ENCODE measurements around the gene DNAI1. TPM values are rescaled to one million over a fixed set of nuclear protein-coding genes. Genes with fewer than 3 reads are reported as not detected.

The DNAI1 gene
- total RNA-seq, 2 experiments from 2014 or later = not detected

- no peak overlapping the region for H3K4me3 ChIP-seq (ENCODE audit: low read length)
- peaks cover 27% of the 10 kb centered on the region for H3K27me3 Mint-ChIP-seq
- no peaks in the 10 kb centered on the region for H3K36me3 ChIP-seq (ENCODE audit: insufficient read depth, low read length)
- H3K36me3 Mint-ChIP-seq (ENCODE audit: low read depth) = no peaks in the 10 kb centered on the region
- no peak overlapping the region for H3K27ac Mint-ChIP-seq
- H3K4me1 ChIP-seq (ENCODE audit: insufficient read depth, low read length) = no peaks in the 10 kb centered on the region
- DNase-seq (peak in 1 of 14 experiments; percentile 12), ATAC-seq (ENCODE audit: poor library complexity) (no peak)
- TF ChIP-seq CTCF (IDR thresholded peaks at IDR 0.05) = no peak
- H3K4me1 Mint-ChIP-seq (ENCODE audit: low read depth) = no peaks in the 10 kb centered on the region
- no peak overlapping the region for H3K27ac ChIP-seq (ENCODE audit: low read depth in 1 of 2, low read length in 2 of 2)
- ChIA-PET POLR2A (no interaction called here), CTCF (no interaction called here)
- H3K9me3 Mint-ChIP-seq = no peaks in the 10 kb centered on the region
- intact Hi-C loops (cut with DNase I, micrococcal nuclease) = loop anchor here in 1 of 2 experiments (10.0 kb wide), 1 partner anchor 49 kb away; no protein-coding TSS in a partner anchor
- H3K4me3 Mint-ChIP-seq = no peak overlapping the region
- peaks cover 0 to 14% of the 10 kb centered on the region in 2 experiments for H3K27me3 ChIP-seq (ENCODE audit: control insufficient read depth in 1 of 2, insufficient read depth in 2 of 2, low read length in 2 of 2)
- H3K9me3 ChIP-seq (ENCODE audit: control insufficient read depth in 1 of 2, insufficient read depth in 1 of 2, low read length in 2 of 2) = peaks cover 0 to 3% of the 10 kb centered on the region in 2 experiments
Observed at GRCh38 chr9:34546102-34546833, 87.7 kb downstream of the DNAI1 start.

GRCh38 chr9:34546834-34547827 lies 88.5 kb downstream of the DNAI1 start:
- Mint-ChIP-seq H3K27ac (no peak overlapping the region), H3K4me3 (no peak overlapping the region), H3K36me3 (ENCODE audit: low read depth) (no peaks in the 10 kb centered on the region), H3K27me3 (peaks cover 26% of the 10 kb centered on the region), H3K4me1 (ENCODE audit: low read depth) (no peaks in the 10 kb centered on the region), H3K9me3 (no peaks in the 10 kb centered on the region)
- peak; percentile 35 for TF ChIP-seq CTCF (IDR thresholded peaks at IDR 0.05)
- H3K9me3 ChIP-seq (ENCODE audit: control insufficient read depth in 1 of 2, insufficient read depth in 1 of 2, low read length in 2 of 2) = peaks cover 0 to 3% of the 10 kb centered on the region in 2 experiments
- H3K27me3 ChIP-seq (ENCODE audit: control insufficient read depth in 1 of 2, insufficient read depth in 2 of 2, low read length in 2 of 2) = peaks cover 0 to 14% of the 10 kb centered on the region in 2 experiments
- H3K36me3 ChIP-seq (ENCODE audit: insufficient read depth, low read length) = no peaks in the 10 kb centered on the region
- DNase-seq (peak in 13 of 14 experiments; percentile 10 to 66 (median 29)), ATAC-seq (ENCODE audit: poor library complexity) (peak; percentile 26)
- POLR2A ChIA-PET = no interaction called here
- intact Hi-C loops (cut with DNase I, micrococcal nuclease) = loop anchor here in 1 of 2 experiments (10.0 kb wide), 1 partner anchor 48 kb away; no protein-coding TSS in a partner anchor
- no peaks in the 10 kb centered on the region for H3K4me1 ChIP-seq (ENCODE audit: insufficient read depth, low read length)
- CTCF ChIA-PET = interaction anchor here (0.6 to 1.0 kb wide), 2 partner anchors 45 to 201 kb away, joined by 3 read pairs; no protein-coding TSS in a partner anchor
- H3K4me3 ChIP-seq (ENCODE audit: low read length) = no peak overlapping the region
- no peak overlapping the region for H3K27ac ChIP-seq (ENCODE audit: low read depth in 1 of 2, low read length in 2 of 2)

GRCh38 chr9:34547960-34548611 lies 89.5 kb downstream of the DNAI1 start:
- H3K9me3 Mint-ChIP-seq = no peaks in the 10 kb centered on the region
- peaks cover 23% of the 10 kb centered on the region for H3K27me3 Mint-ChIP-seq
- no peak overlapping the region for H3K27ac Mint-ChIP-seq
- ChIA-PET POLR2A (no interaction called here), CTCF (interaction anchor here (0.6 to 1.0 kb wide), 3 partner anchors 44 to 202 kb away, joined by 3 to 4 read pairs (median 3); no protein-coding TSS in a partner anchor)
- peak in 9 of 14 experiments; percentile 13 to 46 (median 22) for DNase-seq
- no peaks in the 10 kb centered on the region for H3K36me3 ChIP-seq (ENCODE audit: insufficient read depth, low read length)
- H3K4me3 ChIP-seq (ENCODE audit: low read length) = no peak overlapping the region
- no peak for ATAC-seq (ENCODE audit: poor library complexity)
- no peaks in the 10 kb centered on the region for H3K4me1 Mint-ChIP-seq (ENCODE audit: low read depth)
- H3K27ac ChIP-seq (ENCODE audit: low read depth in 1 of 2, low read length in 2 of 2) = no peak overlapping the region
- intact Hi-C loops (cut with DNase I, micrococcal nuclease) = loop anchor here (2.0 to 10.0 kb wide), 2 partner anchors 47 to 53 kb away; no protein-coding TSS in a partner anchor
- peak; percentile 53 for TF ChIP-seq CTCF (IDR thresholded peaks at IDR 0.05)
- no peak overlapping the region for H3K4me3 Mint-ChIP-seq
- peaks cover 2 to 14% of the 10 kb centered on the region in 2 experiments for H3K27me3 ChIP-seq (ENCODE audit: control insufficient read depth in 1 of 2, insufficient read depth in 2 of 2, low read length in 2 of 2)
- no peaks in the 10 kb centered on the region for H3K36me3 Mint-ChIP-seq (ENCODE audit: low read depth)
- peaks cover 0 to 3% of the 10 kb centered on the region in 2 experiments for H3K9me3 ChIP-seq (ENCODE audit: control insufficient read depth in 1 of 2, insufficient read depth in 1 of 2, low read length in 2 of 2)
- H3K4me1 ChIP-seq (ENCODE audit: insufficient read depth, low read length) = no peaks in the 10 kb centered on the region

All from CD4-positive, alpha-beta T cell (primary cell).